HepG2 (cell line): ENCODE results near the gene DNAJC11. TPM values are rescaled to one million over a fixed set of nuclear protein-coding genes. Genes with fewer than 3 reads are reported as not detected.

Experiments used
- ATAC-seq: fragments of 200-7000 bp; cut with Tn5 transposase; 3 replicates; pipeline ENCODE4 v1.9.1; 2020; ENCODE audit warnings: mild to moderate bottlenecking, moderate library complexity
- BruUV-seq: library from RNA; stranded (reverse); fragments of 400-500 nt; replicated peaks from 2 replicates; lab custom pipeline; 2021; lab: Mats Ljungman, UMichigan
- CTCF ChIA-PET: fragments of 300-600 bp; formaldehyde crosslinking; extraction: SDS; loops from one replicate; lab custom pipeline; 2021; ENCODE audit warnings: low total read pairs, inconsistent platforms, low intra/inter-chr PET ratio; lab: Yijun Ruan, JAX
- POLR2A ChIA-PET: fragments of 350-600 bp; sonication (Branson Sonifier 250); formaldehyde crosslinking; loops from one replicate; lab custom pipeline; 2020; ENCODE audit warnings: antibody characterized with exemption, inconsistent platforms; lab: Yijun Ruan, JAX
- DNase-seq: peaks from one replicate; pipeline ENCODE4 v3.0.0-alpha.2; 2015; ENCODE audit warnings: low spot score
- FAIRE-seq: peaks from 3 replicates; lab custom pipeline; 2011; peaks lifted over from hg19 to GRCh38; lab: Jason Lieb, UNC
- H2AFZ ChIP-seq: one replicate; pipeline ENCODE4 v1.6.1; 2011; ENCODE audit warnings: low read length, inconsistent platforms
- H3K27ac ChIP-seq: fragments of 300-600 bp; 3 replicates; pipeline ENCODE4 v1.8.0; 2011; ENCODE audit warnings: mixed run types, mild to moderate bottlenecking, mixed read lengths, low read length, inconsistent platforms; ENCODE audit not compliant: insufficient read depth; ENCODE audit errors: extremely low read length
- H3K27me3 ChIP-seq, 2 experiments: fragments of 200-600 bp in 1 of 2; 2 replicates in 1 of 2; 3 replicates in 1 of 2; pipeline versions ENCODE4 v1.6.0 to v1.8.0; 2011; ENCODE audit warnings: low read length in 2 of 2, mild to moderate bottlenecking in 2 of 2, moderate library complexity in 2 of 2, inconsistent platforms in 1 of 2; ENCODE audit not compliant: insufficient read depth in 2 of 2, control insufficient read depth in 1 of 2
- H3K36me3 ChIP-seq, 2 experiments: fragments of 200-600 bp in 1 of 2; replicated peaks in 1 of 2; 2 replicates in 1 of 2; 3 replicates in 1 of 2; pipeline versions ENCODE4 v1.5.1 to v1.8.0; 2011; ENCODE audit warnings: low read length in 2 of 2, inconsistent platforms in 1 of 2; ENCODE audit not compliant: insufficient read depth in 2 of 2, control insufficient read depth in 1 of 2
- H3K4me1 ChIP-seq: 2 replicates; pipeline ENCODE4 v1.5.1; 2012; ENCODE audit warnings: low read length, inconsistent platforms; ENCODE audit not compliant: insufficient read depth
- H3K4me2 ChIP-seq: 2 replicates; pipeline ENCODE4 v1.6.0; 2011; ENCODE audit warnings: low read depth, low read length, inconsistent platforms
- H3K4me3 ChIP-seq, 3 experiments: fragments of 200-600 bp in 1 of 3; sonication (generic), shearing (Covaris generic) in 1 of 3; replicated peaks in 1 of 3; 2 replicates each; pipeline ENCODE4 v1.5.1; 2011 to 2016; ENCODE audit warnings: low read length in 3 of 3, inconsistent platforms in 2 of 3, low read depth in 2 of 3, mild to moderate bottlenecking in 2 of 3, control low read depth in 1 of 3, mixed read lengths in 1 of 3; ENCODE audit not compliant: insufficient read depth in 1 of 3
- H3K79me2 ChIP-seq: one replicate; pipeline ENCODE4 v1.6.1; 2011; ENCODE audit warnings: low read length, inconsistent platforms; ENCODE audit not compliant: insufficient read depth
- H3K9ac ChIP-seq: 2 replicates; pipeline ENCODE4 v1.6.0; 2011; ENCODE audit warnings: mild to moderate bottlenecking, low read depth, low read length, inconsistent platforms; ENCODE audit not compliant: insufficient read depth
- H3K9me3 ChIP-seq: 2 replicates; pipeline ENCODE4 v1.5.1; 2012; ENCODE audit warnings: mild to moderate bottlenecking, low read length
- H4K20me1 ChIP-seq: 2 replicates; pipeline ENCODE4 v1.6.0; 2011; ENCODE audit warnings: inconsistent platforms, mild to moderate bottlenecking, low read length, moderate library complexity; ENCODE audit not compliant: insufficient read depth
- BCL6 ChIP-seq: IDR thresholded peaks from 2 replicates; pipeline ENCODE4 v1.6.1; 2016; ENCODE audit warnings: missing genetic modification reagents, missing compliant biosample characterization
- CCDC6 ChIP-seq: sonication (generic); formaldehyde crosslinking; IDR thresholded peaks from 2 replicates; pipeline ENCODE4 v1.8.1; 2022; ENCODE audit warnings: mild to moderate bottlenecking, missing genetic modification reagents, moderate library complexity
- MAX ChIP-seq: IDR thresholded peaks from 2 replicates; pipeline ENCODE4 v1.6.1; 2012; ENCODE audit warnings: inconsistent platforms
- MTF2 ChIP-seq: sonication (generic); formaldehyde crosslinking; IDR thresholded peaks from 2 replicates; pipeline ENCODE4 v1.5.0; 2020; ENCODE audit warnings: missing genetic modification reagents, borderline replicate concordance
- RBFOX2 ChIP-seq: fragments of 200-400 bp; formaldehyde crosslinking; IDR thresholded peaks from 2 replicates; pipeline ENCODE4 v1.6.1; 2017; ENCODE audit warnings: low read depth, mild to moderate bottlenecking, low read length
- TBL1XR1 ChIP-seq: fragments of 150-350 bp; IDR thresholded peaks from 2 replicates; pipeline ENCODE4 v1.6.1; 2014; ENCODE audit warnings: borderline replicate concordance, low read length; ENCODE audit not compliant: partially characterized antibody
- TBX2 ChIP-seq: sonication (generic); formaldehyde crosslinking; IDR thresholded peaks from 2 replicates; pipeline ENCODE4 v1.5.0; 2020; ENCODE audit warnings: missing genetic modification reagents, mild to moderate bottlenecking, borderline replicate concordance
- ZBTB10 ChIP-seq: sonication (generic); formaldehyde crosslinking; IDR thresholded peaks from 2 replicates; pipeline ENCODE4 v1.4.0; 2020; ENCODE audit warnings: missing genetic modification reagents, borderline replicate concordance
- ZBTB2 ChIP-seq: sonication (generic); formaldehyde crosslinking; IDR thresholded peaks from 2 replicates; pipeline ENCODE4 v1.8.0; 2022; ENCODE audit warnings: low read depth, missing genetic modification reagents
- ZFP82 ChIP-seq: sonication (generic); formaldehyde crosslinking; IDR thresholded peaks from 2 replicates; pipeline ENCODE4 v1.5.1; 2020; ENCODE audit warnings: mild to moderate bottlenecking, missing genetic modification reagents, borderline replicate concordance
- ZFX ChIP-seq: sonication (generic); formaldehyde crosslinking; IDR thresholded peaks from 2 replicates; pipeline ENCODE4 v1.4.0; 2020; ENCODE audit warnings: mild to moderate bottlenecking, low read depth, missing genetic modification reagents, moderate library complexity
- ZNF274 ChIP-seq: sonication (generic); formaldehyde crosslinking; IDR thresholded peaks from 2 replicates; pipeline ENCODE4 v1.5.1; 2020; ENCODE audit warnings: mild to moderate bottlenecking, missing genetic modification reagents
- ZNF281 ChIP-seq: sonication (generic); formaldehyde crosslinking; IDR thresholded peaks from 2 replicates; pipeline ENCODE4 v1.4.0; 2020; ENCODE audit warnings: missing genetic modification reagents, borderline replicate concordance
- ZNF543 ChIP-seq: sonication (generic); formaldehyde crosslinking; IDR thresholded peaks from 2 replicates; pipeline ENCODE4 v1.4.0; 2020; ENCODE audit warnings: mild to moderate bottlenecking, missing genetic modification reagents
- whole genome bisulfite sequencing: methylation state at CpG from one replicate; pipeline ENCODE4 v1.1.6; 2017; ENCODE audit warnings: low lambda C conversion rate; 5-methylcytosine and 5-hydroxymethylcytosine counted together
- in situ Hi-C: cut with HindIII; loops from 2 replicates; pipeline ENCODE4 v1.10.0; 2017; ENCODE audit warnings: low pct_unique_long_range_greater_than_20kb; ENCODE audit not compliant: extremely low pct_ligation_motif_present
- intact Hi-C: fragments of 100-400 bp; cut with micrococcal nuclease; formaldehyde crosslinking; loops from one replicate; pipeline ENCODE4 v1.10.0; 2022; ENCODE audit not compliant: unreplicated experiment
- polyA plus RNA-seq, 8 experiments: library from polyadenylated mRNA; depleted of rRNA in 3 of 8; stranded (reverse) in 7 of 8; unstranded in 1 of 8; fragments of >200 nt; fragmentation: Illumina TruSeq in 4 of 8; extraction: Trizol in 4 of 8; gene quantifications; 2 replicates each; pipeline versions ENCODE4 v1.2.1 to v1.2.3, GENCODE V29; 2011 to 2016; ENCODE audit warnings: low read depth in 4 of 8, missing spikeins in 1 of 8, mixed read lengths in 1 of 8; ENCODE audit not compliant: insufficient read depth in 1 of 8
- total RNA-seq, 5 experiments: library from RNA; depleted of rRNA; stranded (reverse); fragments of >200 nt; fragmentation: Illumina TruSeq; extraction: Trizol; gene quantifications; 2 replicates each; pipeline ENCODE4 v1.2.3, GENCODE V29; 2016; ENCODE audit warnings: low read depth in 1 of 5

DNAJC11 gene
- total and polyA plus RNA-seq, 2 of the 13 experiments (the other 11 are each of a cell fraction or from before 2014, with no cell fraction given): 25.1 to 47.6 TPM

- Histone ChIP-seq H4K20me1 (no peaks in the 10 kb centered on the region; the same call in 1 of the 2 replicates), H3K27me3 (no peaks in the 10 kb centered on the region; a peak in 1 of 5 replicates), H3K4me1 (peaks cover 44% of the 10 kb centered on the region), H3K9ac (peak overlapping the region; percentile 80; the same call in 1 of the 2 replicates), H3K4me2 (peak overlapping the region; percentile 23; the same call in 1 of the 2 replicates), H3K9me3 (no peaks in the 10 kb centered on the region), H3K4me3 (peak overlapping the region; percentile 84 to 97 (median 92)), H3K36me3 (peaks cover 0 to 25% of the 10 kb centered on the region in 2 experiments; a peak in 2 of 5 replicates), H3K27ac (peak overlapping the region; percentile 87), H2AFZ (no peak overlapping the region), H3K79me2 (peaks cover 27% of the 10 kb centered on the region)
- FAIRE-seq (no peak), DNase-seq (no peak), ATAC-seq (peak; percentile 23)
- ChIA-PET CTCF (no interaction called here), POLR2A (interaction anchor here (5.6 kb wide), 1 partner anchor 13 kb away, joined by 60 read pairs; the partner anchor contains the start of gene KLHL21)
- no CpG with 5 or more reads among the region's 117 CpGs for WGBS
- intact Hi-C loops: no loop called here
- BruUV-seq: no TSS peak
- in situ Hi-C loops: no loop called here
- peak; percentile 59; the same call in 1 of the 2 replicates for TF ChIP-seq BCL6 (CRISPR knock-in tag)
- TF ChIP-seq TBX2 (CRISPR knock-in tag): no peak
- no peak for TF ChIP-seq ZNF274 (CRISPR knock-in tag)
- TF ChIP-seq TBL1XR1: no peak
- TF ChIP-seq CCDC6 (CRISPR knock-in tag): 0 out of 2 replicates have a peak, but pooled peaks have one; percentile 25
- TF ChIP-seq ZFX (CRISPR knock-in tag): peak; percentile 15
- peak; percentile 71 for TF ChIP-seq ZBTB2 (CRISPR knock-in tag)
- TF ChIP-seq RBFOX2: 0 out of 2 replicates have a peak, but pooled peaks have one; percentile 9
- TF ChIP-seq MAX: 0 out of 2 replicates have a peak, but pooled peaks have one; percentile 13
- peak; percentile 61; the same call in 1 of the 2 replicates for TF ChIP-seq ZNF281 (CRISPR knock-in tag)
- no peak for TF ChIP-seq ZFP82 (CRISPR knock-in tag)
- 0 out of 2 replicates have a peak, but pooled peaks have one; percentile 13 for TF ChIP-seq ZBTB10 (CRISPR knock-in tag)
- 0 out of 2 replicates have a peak, but pooled peaks have one; percentile 12 for TF ChIP-seq ZNF543 (CRISPR knock-in tag)
- peak; percentile 16; the same call in 1 of the 2 replicates for TF ChIP-seq MTF2 (CRISPR knock-in tag)
Observed at GRCh38 chr1:6614019-6614928, 87.3 kb downstream of the DNAJC11 start.
